Activated CD4-positive, alpha-beta T cell treated with anti-CD3 and anti-CD28 coated beads for 36 hours (primary cell): ENCODE data around the gene SCN3A. TPM values are rescaled to one million over a fixed set of nuclear protein-coding genes. Genes with fewer than 3 reads are reported as not detected.

Experiments used
- ATAC-seq: fragments of 200-7000 bp; cut with Tn5 transposase; one replicate; pipeline ENCODE4 v1.10.0; 2021; ENCODE audit warnings: mild to moderate bottlenecking, moderate library complexity
- CTCF ChIA-PET: fragments of 350-600 bp; sonication (Branson Sonifier 250); formaldehyde crosslinking; loops from one replicate; lab custom pipeline; 2021; ENCODE audit warnings: antibody characterized with exemption; lab: Charles Lee
- POLR2A ChIA-PET: fragments of 350-600 bp; sonication (Branson Sonifier 250); formaldehyde crosslinking; loops from one replicate; lab custom pipeline; 2021; ENCODE audit warnings: antibody characterized with exemption, inconsistent platforms; lab: Charles Lee
- DNase-seq: peaks from one replicate; pipeline ENCODE4 v3.0.0-alpha.2; 2020
- H3K27ac Mint-ChIP-seq: one replicate; pipeline ENCODE4 v1.8.0; 2021; ENCODE audit warnings: mixed read lengths
- H3K27me3 Mint-ChIP-seq: one replicate; pipeline ENCODE4 v1.8.0; 2021; ENCODE audit warnings: mixed read lengths
- H3K36me3 Mint-ChIP-seq: one replicate; pipeline ENCODE4 v1.8.0; 2021; ENCODE audit warnings: low read depth, mixed read lengths
- H3K4me1 Mint-ChIP-seq: one replicate; pipeline ENCODE4 v1.8.0; 2021; ENCODE audit warnings: mixed read lengths
- H3K4me3 Mint-ChIP-seq: one replicate; pipeline ENCODE4 v1.8.0; 2021; ENCODE audit warnings: mild to moderate bottlenecking, moderate library complexity, mixed read lengths
- H3K9me3 Mint-ChIP-seq: one replicate; pipeline ENCODE4 v1.8.0; 2021; ENCODE audit warnings: low read depth, mixed read lengths
- intact Hi-C, 2 experiments: fragments of 100-400 bp; cut with DNase I in 1 of 2; cut with micrococcal nuclease in 1 of 2; formaldehyde crosslinking; loops; one replicate each; pipeline versions ENCODE4 v1.14.2 to v1.15.1; 2022 to 2024; cut with DNase I, micrococcal nuclease
- total RNA-seq, 2 experiments: library from RNA; stranded (reverse); gene quantifications; one replicate each; pipeline ENCODE4 v1.2.3, GENCODE V29; 2021

The SCN3A gene
- total RNA-seq, 2 experiments from 2014 or later: 0.23 to 0.30 TPM

DNA sequence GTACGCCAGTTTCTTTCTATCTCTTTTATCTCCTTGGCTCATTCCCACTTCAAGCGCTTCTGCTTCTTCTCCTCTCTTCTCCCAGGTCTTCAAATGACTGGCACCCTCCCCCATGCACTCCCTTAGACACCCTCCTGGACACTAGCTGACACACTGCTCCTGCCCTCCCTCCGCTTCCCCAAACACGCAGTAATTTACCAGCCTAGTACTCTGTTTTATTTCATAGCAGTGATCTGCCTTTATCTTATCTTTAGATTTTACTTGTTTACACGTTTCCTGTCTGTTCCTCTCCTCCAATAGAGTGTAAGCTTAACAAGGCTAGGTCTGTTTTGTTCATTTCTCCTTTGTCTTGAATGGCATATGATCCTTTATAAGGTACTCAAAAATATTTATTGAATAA lies 93.9 kb downstream of the SCN3A start:
- no peak for DNase-seq

DNA sequence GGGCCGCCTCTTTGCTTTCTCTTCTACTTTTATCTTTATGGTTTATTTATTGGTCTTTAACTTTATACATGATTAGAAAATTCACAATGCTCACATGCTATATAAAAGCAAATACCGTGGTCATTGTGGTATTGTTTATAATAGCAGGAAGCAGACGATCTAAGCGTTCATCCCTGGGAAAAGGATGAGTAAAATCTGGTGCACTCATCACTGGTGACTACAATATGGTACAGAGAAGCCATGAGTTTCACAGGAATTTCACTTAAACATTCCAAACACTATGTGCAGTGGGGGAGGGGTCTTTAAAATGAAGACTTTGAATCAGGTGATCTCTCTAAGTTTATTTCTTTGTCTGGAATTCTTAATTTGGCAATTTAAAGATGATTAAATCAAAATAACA lies 97.9 kb downstream of the SCN3A start:
- H3K4me1 Mint-ChIP-seq: peaks cover 3% of the 10 kb centered on the region
- no peaks in the 10 kb centered on the region for H3K27me3 Mint-ChIP-seq
- H3K9me3 Mint-ChIP-seq: no peaks in the 10 kb centered on the region
- DNase-seq: no peak
- H3K4me3 Mint-ChIP-seq: no peak overlapping the region
- no peak for ATAC-seq
- no peaks in the 10 kb centered on the region for H3K36me3 Mint-ChIP-seq
- CTCF ChIA-PET: no interaction called here
- POLR2A ChIA-PET: no interaction called here
- intact Hi-C loops: no loop called here
- H3K27ac Mint-ChIP-seq: no peak overlapping the region

More for the DNA sequence above, 93.9 kb downstream of the SCN3A start:
- Mint-ChIP-seq H3K9me3 (no peaks in the 10 kb centered on the region), H3K27ac (no peak overlapping the region), H3K4me1 (peaks cover 3% of the 10 kb centered on the region), H3K4me3 (no peak overlapping the region), H3K36me3 (no peaks in the 10 kb centered on the region), H3K27me3 (no peaks in the 10 kb centered on the region)
- intact Hi-C loops: no loop called here
- ChIA-PET POLR2A (no interaction called here), CTCF (interaction anchor here (0.5 to 1.0 kb wide), 3 partner anchors 8 to 273 kb away, joined by 3 to 4 read pairs (median 3); no protein-coding TSS in a partner anchor)
- no peak for ATAC-seq

DNA sequence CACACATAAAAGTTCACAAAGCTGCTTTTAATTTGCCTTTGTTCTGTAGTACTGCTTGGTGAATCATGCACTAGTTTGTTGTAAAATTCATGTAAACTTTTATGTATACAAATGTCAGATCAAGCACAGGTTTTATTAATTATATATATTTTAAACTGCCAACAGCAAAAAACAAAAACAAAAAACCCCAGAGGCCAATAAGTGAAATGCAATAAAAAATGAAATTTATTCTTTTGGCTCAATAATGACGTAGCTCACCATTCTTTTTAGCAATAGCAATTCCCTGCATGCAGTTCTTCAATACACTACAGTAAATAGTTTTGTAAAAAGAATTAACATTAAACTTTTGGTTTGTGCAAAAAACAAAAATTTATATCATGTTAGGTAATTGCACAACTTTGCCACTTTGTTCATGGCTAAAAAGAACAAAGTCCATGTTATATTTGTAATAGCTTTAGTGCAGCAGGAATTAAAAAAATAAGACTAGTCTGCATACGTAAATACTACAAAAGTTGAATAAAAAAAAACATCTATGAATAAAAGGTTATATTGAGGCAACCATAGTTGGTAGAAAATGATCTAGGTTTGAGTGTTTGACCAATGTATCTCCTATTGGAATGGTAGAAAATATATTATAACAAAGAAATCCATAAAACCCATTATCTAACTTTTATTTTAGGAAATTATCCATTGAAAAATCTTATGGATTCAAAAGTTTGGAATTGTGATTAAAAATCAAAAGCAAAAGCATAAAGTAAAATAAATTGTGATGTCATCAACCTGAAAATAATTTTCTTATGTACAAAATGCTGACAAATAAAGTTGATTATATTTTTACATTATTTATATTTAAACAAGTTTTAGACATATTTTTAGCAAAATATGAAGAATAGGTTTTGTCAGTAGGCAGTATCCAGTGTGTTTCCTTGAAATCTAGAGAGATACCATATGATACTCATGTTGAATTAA lies 115.6 kb downstream of the SCN3A start:
- no peaks in the 10 kb centered on the region for H3K36me3 Mint-ChIP-seq
- no peak for ATAC-seq
- intact Hi-C loops: no loop called here
- H3K4me3 Mint-ChIP-seq: no peak overlapping the region
- H3K4me1 Mint-ChIP-seq: no peaks in the 10 kb centered on the region
- no peak for DNase-seq
- ChIA-PET POLR2A (no interaction called here), CTCF (no interaction called here)
- H3K27ac Mint-ChIP-seq: no peak overlapping the region
- H3K27me3 Mint-ChIP-seq: no peaks in the 10 kb centered on the region
- peaks cover under 1% of the 10 kb centered on the region for H3K9me3 Mint-ChIP-seq

DNA sequence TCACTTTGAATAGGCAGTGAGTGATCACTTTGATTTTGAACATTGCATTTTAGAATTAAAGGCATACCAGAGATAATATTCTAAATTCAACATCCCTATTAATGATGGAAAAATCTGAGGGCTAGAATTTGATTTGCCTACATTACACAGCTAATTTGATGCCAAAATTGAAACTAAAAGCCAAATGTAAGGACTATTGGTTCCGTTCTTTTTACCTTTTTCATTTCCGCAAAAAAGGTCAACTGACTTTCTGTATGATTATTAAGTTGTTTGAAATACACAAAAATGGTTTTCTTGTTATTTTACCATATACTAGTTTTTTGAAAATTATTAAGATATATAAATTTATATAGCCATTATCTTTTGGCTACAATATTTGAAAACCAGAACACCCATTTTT lies 117.5 kb downstream of the SCN3A start:
- ChIA-PET CTCF (no interaction called here), POLR2A (no interaction called here)
- H3K27ac Mint-ChIP-seq: no peak overlapping the region
- no peaks in the 10 kb centered on the region for H3K4me1 Mint-ChIP-seq
- no peak for ATAC-seq
- peaks cover 13% of the 10 kb centered on the region for H3K9me3 Mint-ChIP-seq
- H3K4me3 Mint-ChIP-seq: no peak overlapping the region
- H3K36me3 Mint-ChIP-seq: no peaks in the 10 kb centered on the region
- intact Hi-C loops: no loop called here
- H3K27me3 Mint-ChIP-seq: no peaks in the 10 kb centered on the region
- DNase-seq: no peak

DNA sequence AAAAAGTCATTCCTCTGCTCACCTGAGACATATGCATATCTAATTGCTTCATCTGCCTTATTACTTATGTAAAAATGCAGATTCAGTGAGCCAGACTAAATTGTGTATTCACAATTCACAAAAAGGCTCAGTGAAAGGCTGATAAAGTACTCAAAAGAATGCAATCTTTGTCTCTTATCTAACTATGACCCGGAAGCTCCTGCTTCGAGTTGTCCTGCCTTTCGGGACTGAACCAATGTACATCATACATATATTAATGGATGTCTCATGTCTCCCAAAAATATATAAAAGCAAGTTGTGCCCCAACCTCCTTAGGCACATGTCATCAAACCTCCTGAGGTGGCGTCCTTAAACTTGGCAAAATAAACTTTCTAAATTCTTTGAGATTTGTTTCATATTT lies 120.5 kb downstream of the SCN3A start:
- no peaks in the 10 kb centered on the region for H3K4me1 Mint-ChIP-seq
- H3K4me3 Mint-ChIP-seq: no peak overlapping the region
- no peak overlapping the region for H3K27ac Mint-ChIP-seq
- H3K9me3 Mint-ChIP-seq: peaks cover 13% of the 10 kb centered on the region
- CTCF ChIA-PET: interaction anchor here (0.5 to 1.1 kb wide), 3 partner anchors 10 to 308 kb away, joined by 3 to 5 read pairs (median 5); no protein-coding TSS in a partner anchor
- no peak for DNase-seq
- no peaks in the 10 kb centered on the region for H3K36me3 Mint-ChIP-seq
- intact Hi-C loops: no loop called here
- ATAC-seq: no peak
- POLR2A ChIA-PET: no interaction called here
- no peaks in the 10 kb centered on the region for H3K27me3 Mint-ChIP-seq

DNA sequence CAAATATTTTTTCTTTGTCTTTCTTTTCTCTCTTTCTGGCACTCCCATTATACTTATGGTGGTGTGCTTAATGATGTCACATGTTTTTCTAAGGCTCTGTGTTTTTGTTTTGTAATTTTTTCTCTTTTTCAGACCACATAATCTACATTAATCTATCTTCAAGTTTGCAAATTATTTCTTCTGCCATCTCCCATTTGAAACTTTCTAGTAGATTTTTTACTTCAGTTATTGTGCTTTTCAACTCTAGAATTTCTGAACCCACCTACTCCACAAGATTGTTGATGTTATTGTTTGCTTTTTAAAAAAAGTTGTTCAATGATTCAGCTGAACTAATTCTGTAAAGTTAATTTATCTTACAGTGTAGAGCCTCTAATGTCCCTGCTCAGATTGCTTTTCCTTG lies 121.4 kb downstream of the SCN3A start:
- Mint-ChIP-seq H3K36me3 (no peaks in the 10 kb centered on the region), H3K4me3 (no peak overlapping the region), H3K4me1 (no peaks in the 10 kb centered on the region), H3K27me3 (no peaks in the 10 kb centered on the region), H3K9me3 (peaks cover 15% of the 10 kb centered on the region), H3K27ac (no peak overlapping the region)
- ATAC-seq (no peak), DNase-seq (no peak)
- intact Hi-C loops: no loop called here
- ChIA-PET CTCF (interaction anchor here (1.0 to 1.1 kb wide), 2 partner anchors 11 to 66 kb away, joined by 3 to 5 read pairs; no protein-coding TSS in a partner anchor), POLR2A (no interaction called here)

- ChIA-PET POLR2A (no interaction called here), CTCF (no interaction called here)
- no peak for DNase-seq
- Mint-ChIP-seq H3K27me3 (no peaks in the 10 kb centered on the region), H3K9me3 (peaks cover 15% of the 10 kb centered on the region), H3K4me3 (no peak overlapping the region), H3K27ac (no peak overlapping the region), H3K36me3 (no peaks in the 10 kb centered on the region), H3K4me1 (no peaks in the 10 kb centered on the region)
- no peak for ATAC-seq
- intact Hi-C loops: no loop called here
Measured at GRCh38 chr2:165081276-165081675, 122.6 kb downstream of the SCN3A start.

- DNase-seq: no peak
- intact Hi-C loops: no loop called here
- ATAC-seq: no peak
- Mint-ChIP-seq H3K4me3 (no peak overlapping the region), H3K36me3 (no peaks in the 10 kb centered on the region), H3K4me1 (no peaks in the 10 kb centered on the region), H3K27ac (no peak overlapping the region), H3K9me3 (peaks cover 19% of the 10 kb centered on the region), H3K27me3 (no peaks in the 10 kb centered on the region)
- POLR2A ChIA-PET: no interaction called here
- CTCF ChIA-PET: no interaction called here
Measured at GRCh38 chr2:165079432-165079831, 124.4 kb downstream of the SCN3A start.

GRCh38 chr2:165078913-165079312 lies 124.9 kb downstream of the SCN3A start:
- Mint-ChIP-seq H3K27ac (no peak overlapping the region), H3K27me3 (no peaks in the 10 kb centered on the region), H3K4me1 (no peaks in the 10 kb centered on the region), H3K4me3 (no peak overlapping the region), H3K36me3 (no peaks in the 10 kb centered on the region), H3K9me3 (peaks cover 19% of the 10 kb centered on the region)
- ChIA-PET POLR2A (no interaction called here), CTCF (no interaction called here)
- ATAC-seq: no peak
- intact Hi-C loops: no loop called here
- DNase-seq: no peak

DNA sequence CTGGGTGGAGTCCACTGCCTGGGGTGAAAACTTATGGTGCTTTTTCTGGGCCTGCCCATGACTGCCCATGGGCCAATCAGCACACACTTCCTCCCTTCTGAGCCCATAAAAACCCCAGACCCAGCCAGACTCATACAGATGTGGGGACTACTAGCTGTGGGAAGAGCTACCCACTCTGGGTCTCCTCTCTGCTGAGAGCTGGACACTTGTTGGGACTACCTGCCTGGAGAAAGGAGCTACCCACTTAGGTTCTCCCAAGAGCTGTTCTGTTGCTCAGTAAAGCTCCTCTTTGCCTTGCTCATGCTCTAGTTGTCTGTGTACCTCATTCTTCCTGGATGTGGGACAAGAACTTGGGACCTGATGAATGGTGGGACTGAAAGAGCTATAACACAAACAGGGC lies 129.0 kb downstream of the SCN3A start:
- H3K4me3 Mint-ChIP-seq: no peak overlapping the region
- ATAC-seq: no peak
- intact Hi-C loops: no loop called here
- peaks cover 9% of the 10 kb centered on the region for H3K9me3 Mint-ChIP-seq
- no peaks in the 10 kb centered on the region for H3K4me1 Mint-ChIP-seq
- CTCF ChIA-PET: no interaction called here
- H3K36me3 Mint-ChIP-seq: no peaks in the 10 kb centered on the region
- POLR2A ChIA-PET: no interaction called here
- H3K27ac Mint-ChIP-seq: no peak overlapping the region
- DNase-seq: no peak
- H3K27me3 Mint-ChIP-seq: no peaks in the 10 kb centered on the region

GRCh38 chr2:165074323-165074722 lies 129.5 kb downstream of the SCN3A start:
- peaks cover 9% of the 10 kb centered on the region for H3K9me3 Mint-ChIP-seq
- no peak for ATAC-seq

GRCh38 chr2:165070076-165070475 lies 133.8 kb downstream of the SCN3A start:
- ATAC-seq (no peak), DNase-seq (no peak)
- no peak overlapping the region for H3K27ac Mint-ChIP-seq
- H3K9me3 Mint-ChIP-seq: peaks cover 6% of the 10 kb centered on the region
- peaks cover 3% of the 10 kb centered on the region for H3K4me1 Mint-ChIP-seq
- H3K4me3 Mint-ChIP-seq: no peak overlapping the region
- intact Hi-C loops: no loop called here
- no peaks in the 10 kb centered on the region for H3K36me3 Mint-ChIP-seq
- peaks cover 5% of the 10 kb centered on the region for H3K27me3 Mint-ChIP-seq
- ChIA-PET POLR2A (no interaction called here), CTCF (interaction anchor here (1.4 kb wide), 1 partner anchor 54 kb away, joined by 3 read pairs; no protein-coding TSS in a partner anchor)

More at GRCh38 chr2:165074323-165074722, 129.5 kb downstream of the SCN3A start:
- Mint-ChIP-seq H3K27ac (no peak overlapping the region), H3K4me1 (no peaks in the 10 kb centered on the region), H3K4me3 (no peak overlapping the region), H3K27me3 (no peaks in the 10 kb centered on the region), H3K36me3 (no peaks in the 10 kb centered on the region)
- CTCF ChIA-PET: no interaction called here
- POLR2A ChIA-PET: no interaction called here
- intact Hi-C loops: no loop called here
- DNase-seq: no peak
